ENCODE results near the gene P2RY2. TPM values are rescaled to one million over a fixed set of nuclear protein-coding genes. Genes with fewer than 3 reads are reported as not detected.

Gene P2RY2
- total and polyA plus RNA-seq, 9 of the 15 experiments (the other 6 are each of a cell fraction or from before 2014, with no cell fraction given) = not detected

DNA sequence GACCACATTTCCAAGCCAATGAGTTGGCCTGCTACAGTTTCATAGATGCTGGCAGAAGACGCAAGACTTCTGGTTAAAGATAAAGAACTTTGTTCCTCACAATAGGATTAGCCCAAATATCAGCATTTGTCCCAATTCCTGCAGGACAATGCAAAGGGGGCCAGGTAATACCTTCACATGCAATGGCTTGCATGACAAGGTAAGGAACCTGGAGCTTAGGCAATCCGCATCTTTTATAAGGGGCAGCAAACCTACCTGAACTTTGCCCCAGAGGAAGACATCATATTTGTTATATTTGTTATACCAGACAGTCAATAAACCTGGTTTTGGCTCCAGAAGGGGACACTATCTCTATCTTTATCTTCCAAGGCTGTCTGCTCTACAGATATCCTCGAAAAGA, 59.4 kb downstream of the P2RY2 start:
- FAIRE-seq = no peak

More for the DNA sequence above, 59.4 kb downstream of the P2RY2 start:
- intact Hi-C loops (cut with micrococcal nuclease) = no loop called here
- H3K4me1 ChIP-seq (replicated peaks in 1 of 2; ENCODE audit: control insufficient read depth in 2 of 2, insufficient read depth in 2 of 2, low read length in 2 of 2) = peaks cover 0 to 1% of the 10 kb centered on the region in 2 experiments; a peak in 1 of 5 replicates
- ATAC-seq = no peak
- H3K4me2 ChIP-seq (ENCODE audit: insufficient read depth, low read length) = no peak overlapping the region
- no peak overlapping the region for H3K4me3 ChIP-seq
- no peak for DNase-seq (ENCODE audit: extremely low read depth in 1 of 4, low spot score in 3 of 4)
- H4K20me1 ChIP-seq (replicated peaks; ENCODE audit: control insufficient read depth, insufficient read depth, low read length) = no peaks in the 10 kb centered on the region
- no peak for TF ChIP-seq ZNF311 (CRISPR knock-in tag; IDR thresholded peaks at IDR 0.05)
- no peak for TF ChIP-seq BCL6 (CRISPR knock-in tag; IDR thresholded peaks at IDR 0.05)
- TF ChIP-seq, protein P1, sequence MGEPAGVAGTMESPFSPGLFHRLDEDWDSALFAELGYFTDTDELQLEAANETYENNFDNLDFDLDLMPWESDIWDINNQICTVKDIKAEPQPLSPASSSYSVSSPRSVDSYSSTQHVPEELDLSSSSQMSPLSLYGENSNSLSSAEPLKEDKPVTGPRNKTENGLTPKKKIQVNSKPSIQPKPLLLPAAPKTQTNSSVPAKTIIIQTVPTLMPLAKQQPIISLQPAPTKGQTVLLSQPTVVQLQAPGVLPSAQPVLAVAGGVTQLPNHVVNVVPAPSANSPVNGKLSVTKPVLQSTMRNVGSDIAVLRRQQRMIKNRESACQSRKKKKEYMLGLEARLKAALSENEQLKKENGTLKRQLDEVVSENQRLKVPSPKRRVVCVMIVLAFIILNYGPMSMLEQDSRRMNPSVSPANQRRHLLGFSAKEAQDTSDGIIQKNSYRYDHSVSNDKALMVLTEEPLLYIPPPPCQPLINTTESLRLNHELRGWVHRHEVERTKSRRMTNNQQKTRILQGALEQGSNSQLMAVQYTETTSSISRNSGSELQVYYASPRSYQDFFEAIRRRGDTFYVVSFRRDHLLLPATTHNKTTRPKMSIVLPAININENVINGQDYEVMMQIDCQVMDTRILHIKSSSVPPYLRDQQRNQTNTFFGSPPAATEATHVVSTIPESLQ (CRISPR knock-in tag; IDR thresholded peaks at IDR 0.05) = no peak
- TF ChIP-seq, protein P2, sequence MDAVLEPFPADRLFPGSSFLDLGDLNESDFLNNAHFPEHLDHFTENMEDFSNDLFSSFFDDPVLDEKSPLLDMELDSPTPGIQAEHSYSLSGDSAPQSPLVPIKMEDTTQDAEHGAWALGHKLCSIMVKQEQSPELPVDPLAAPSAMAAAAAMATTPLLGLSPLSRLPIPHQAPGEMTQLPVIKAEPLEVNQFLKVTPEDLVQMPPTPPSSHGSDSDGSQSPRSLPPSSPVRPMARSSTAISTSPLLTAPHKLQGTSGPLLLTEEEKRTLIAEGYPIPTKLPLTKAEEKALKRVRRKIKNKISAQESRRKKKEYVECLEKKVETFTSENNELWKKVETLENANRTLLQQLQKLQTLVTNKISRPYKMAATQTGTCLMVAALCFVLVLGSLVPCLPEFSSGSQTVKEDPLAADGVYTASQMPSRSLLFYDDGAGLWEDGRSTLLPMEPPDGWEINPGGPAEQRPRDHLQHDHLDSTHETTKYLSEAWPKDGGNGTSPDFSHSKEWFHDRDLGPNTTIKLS (IDR thresholded peaks at IDR 0.05; ENCODE audit: borderline replicate concordance, low read depth) = no peak
- TF ChIP-seq CSDE1 (IDR thresholded peaks at IDR 0.05) = no peak
- TF ChIP-seq MECOM (CRISPR knock-in tag; IDR thresholded peaks at IDR 0.05) = no peak
- TF ChIP-seq ZNF165 (CRISPR knock-in tag; IDR thresholded peaks at IDR 0.05; ENCODE audit: borderline replicate concordance) = no peak
- no peak for TF ChIP-seq STAT5B (CRISPR knock-in tag; IDR thresholded peaks at IDR 0.05)
- peaks cover 18 to 31% of the 10 kb centered on the region in 2 experiments for H3K27me3 ChIP-seq (ENCODE audit: control insufficient read depth in 2 of 2, insufficient read depth in 2 of 2, low read length in 2 of 2)
- BruUV-seq (replicated peaks) = no TSS peak
- ChIA-PET CTCF (ENCODE audit: low intra/inter-chr PET ratio) (no interaction called here), POLR2A (no interaction called here)
- in situ Hi-C loops (cut with MboI) = no loop called here
- no peak overlapping the region for H2AFZ ChIP-seq (ENCODE audit: low read depth, low read length)
- H3K27ac ChIP-seq (ENCODE audit: extremely low read depth, low read depth, low read length) = no peak overlapping the region
- 8% methylated on average over 3 of the region's 3 CpGs for WGBS (ENCODE audit: insufficient coverage, low coverage, missing lambda C conversion rate)
- no peaks in the 10 kb centered on the region for H3K79me2 ChIP-seq (ENCODE audit: control insufficient read depth, insufficient read depth, low read length)
- no peaks in the 10 kb centered on the region for H3K36me3 ChIP-seq (ENCODE audit: control insufficient read depth, insufficient read depth, low read length)
- no peaks in the 10 kb centered on the region for H3K9me3 ChIP-seq (replicated peaks; ENCODE audit: control insufficient read depth, insufficient read depth, low read depth, low read length)
- no peaks in the 10 kb centered on the region for H3K9me1 ChIP-seq (ENCODE audit: control insufficient read depth, insufficient read depth, low read length)
- H3K9ac ChIP-seq (ENCODE audit: insufficient read depth in 1 of 2, low read depth in 2 of 2, low read length in 2 of 2) = no peak overlapping the region

All from K562 (cell line).